Stimulated activated naive CD4-positive, alpha-beta T cell (primary cell): ENCODE results near the gene CD79B.
A peak's percentile ranks its signal among the peaks of the same experiment; 100 is the strongest.
"Not testable (repeated sequence)": the region's sequence is repeated elsewhere in the genome, so short reads cannot be mapped to it uniquely, and the experiment has no call there.

Experiments used
- DNase-seq, 6 experiments: peaks; one replicate each; lab custom pipeline; 2025; lab: John Stamatoyannopoulos, UW

CD79B gene

GRCh38 chr17:63911041-63911635 is 21.0 kb downstream of the CD79B start, which contains the start of gene CSHL1:
Gene CSHL1, minus strand, starts transcription at chr17:63911258. Its CDS starts 62 bp downstream, at chr17:63911196.
- DNase-seq = no peak

GRCh38 chr17:63910096-63910495 is 22.0 kb downstream of the CD79B start:
- DNase-seq = no peak

- DNase-seq = not testable (repeated sequence)
Measured at GRCh38 chr17:63909586-63909985, 22.5 kb downstream of the CD79B start.

- not testable (repeated sequence) for DNase-seq
Measured at GRCh38 chr17:63907161-63907778, 24.9 kb downstream of the CD79B start.

GRCh38 chr17:63904796-63905195 is 27.3 kb downstream of the CD79B start:
- DNase-seq = not testable (repeated sequence)

- DNase-seq = peak in 3 of 6 experiments; percentile 5 to 49 (median 35)
Measured at GRCh38 chr17:63903787-63904201, 28.3 kb downstream of the CD79B start.

GRCh38 chr17:63901971-63902370 is 30.2 kb downstream of the CD79B start:
- DNase-seq = not testable (repeated sequence)

- not testable (repeated sequence) for DNase-seq
Measured at GRCh38 chr17:63898899-63899798, 33.0 kb downstream of the CD79B start.

GRCh38 chr17:63896524-63897354 is 35.4 kb downstream of the CD79B start, which contains the start of gene CSH1:
Gene CSH1, minus strand, starts transcription at chr17:63896574. Its CDS starts 63 bp downstream, at chr17:63896511.
- not testable (repeated sequence) for DNase-seq

- DNase-seq = not testable (repeated sequence)
Measured at GRCh38 chr17:63894821-63895220, 37.3 kb downstream of the CD79B start.

GRCh38 chr17:63894021-63894420 is 38.1 kb downstream of the CD79B start:
- not testable (repeated sequence) for DNase-seq

- not testable (repeated sequence) for DNase-seq
Measured at GRCh38 chr17:63892316-63893037, 39.7 kb downstream of the CD79B start.

GRCh38 chr17:63889026-63889848 is 42.9 kb downstream of the CD79B start:
- DNase-seq = peak in 2 of 6 experiments; percentile 27 to 42

GRCh38 chr17:63885119-63885518 is 47.0 kb downstream of the CD79B start:
- DNase-seq = not testable (repeated sequence)

GRCh38 chr17:63882626-63883126 is 49.5 kb downstream of the CD79B start:
- DNase-seq = not testable (repeated sequence)

GRCh38 chr17:63881935-63882601 is 50.1 kb downstream of the CD79B start, which contains the start of gene GH2:
Gene GH2, minus strand, starts transcription at chr17:63881944. Its CDS starts 143 bp downstream, at chr17:63881801.
- DNase-seq = peak; percentile 19 to 62 (median 44)

- DNase-seq = not testable (repeated sequence)
Measured at GRCh38 chr17:63881337-63881736, 50.8 kb downstream of the CD79B start.

GRCh38 chr17:63880706-63881105 is 51.4 kb downstream of the CD79B start:
- no peak for DNase-seq
